Measurements from ENCODE around the gene TIMM8A. TPM values are rescaled to one million over a fixed set of nuclear protein-coding genes. Genes with fewer than 3 reads are reported as not detected.

TIMM8A gene
- total and polyA plus RNA-seq, 2 donors from 2014 or later: 12.9 to 13.1 TPM

DNA sequence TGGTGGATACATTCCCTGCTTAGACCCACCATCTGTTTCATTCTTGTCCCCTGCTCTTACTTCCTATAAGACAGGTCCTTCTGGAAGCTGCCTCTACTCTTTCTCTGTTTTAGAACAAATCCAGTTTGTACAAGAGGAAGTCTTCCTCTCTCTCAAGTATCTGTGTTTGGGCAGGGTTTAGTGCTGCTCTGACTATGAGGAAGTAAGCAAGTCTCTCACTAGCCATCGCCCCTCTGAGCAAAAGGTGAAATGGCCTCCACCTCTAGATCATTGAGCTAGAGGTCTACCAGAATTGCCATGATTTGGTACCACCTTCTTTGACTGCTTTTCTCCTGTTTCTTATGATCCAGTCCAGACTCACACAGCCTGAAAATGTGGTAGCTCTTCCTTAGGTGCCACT, 29.0 kb upstream of the TIMM8A start:
- H3K36me3 ChIP-seq (ENCODE audit: control insufficient read depth in 2 of 3, insufficient read depth in 3 of 3, low read length in 3 of 3): no peaks in the 10 kb centered on the region
- DNase-seq: no peak
- H3K4me3 ChIP-seq (ENCODE audit: low read length in 3 of 3): no peak overlapping the region
- H3K27me3 ChIP-seq (ENCODE audit: control insufficient read depth, insufficient read depth, low read length): no peaks in the 10 kb centered on the region
- TF ChIP-seq, protein P1, sequence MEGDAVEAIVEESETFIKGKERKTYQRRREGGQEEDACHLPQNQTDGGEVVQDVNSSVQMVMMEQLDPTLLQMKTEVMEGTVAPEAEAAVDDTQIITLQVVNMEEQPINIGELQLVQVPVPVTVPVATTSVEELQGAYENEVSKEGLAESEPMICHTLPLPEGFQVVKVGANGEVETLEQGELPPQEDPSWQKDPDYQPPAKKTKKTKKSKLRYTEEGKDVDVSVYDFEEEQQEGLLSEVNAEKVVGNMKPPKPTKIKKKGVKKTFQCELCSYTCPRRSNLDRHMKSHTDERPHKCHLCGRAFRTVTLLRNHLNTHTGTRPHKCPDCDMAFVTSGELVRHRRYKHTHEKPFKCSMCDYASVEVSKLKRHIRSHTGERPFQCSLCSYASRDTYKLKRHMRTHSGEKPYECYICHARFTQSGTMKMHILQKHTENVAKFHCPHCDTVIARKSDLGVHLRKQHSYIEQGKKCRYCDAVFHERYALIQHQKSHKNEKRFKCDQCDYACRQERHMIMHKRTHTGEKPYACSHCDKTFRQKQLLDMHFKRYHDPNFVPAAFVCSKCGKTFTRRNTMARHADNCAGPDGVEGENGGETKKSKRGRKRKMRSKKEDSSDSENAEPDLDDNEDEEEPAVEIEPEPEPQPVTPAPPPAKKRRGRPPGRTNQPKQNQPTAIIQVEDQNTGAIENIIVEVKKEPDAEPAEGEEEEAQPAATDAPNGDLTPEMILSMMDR (IDR thresholded peaks at IDR 0.05; ENCODE audit: borderline replicate concordance, extremely low read depth, insufficient read depth): no peak
- no peaks in the 10 kb centered on the region for H3K9me3 ChIP-seq (ENCODE audit: control insufficient read depth in 2 of 3, insufficient read depth in 1 of 3, low read length in 3 of 3)
- intact Hi-C loops (cut with DNase I): no loop called here
- H3K27ac ChIP-seq (ENCODE audit: low read depth in 2 of 2, low read length in 2 of 2): no peak overlapping the region
- no peaks in the 10 kb centered on the region for H3K4me1 ChIP-seq (ENCODE audit: control insufficient read depth in 2 of 3, insufficient read depth in 2 of 3, low read depth in 1 of 3, low read length in 3 of 3)
- FAIRE-seq: no peak
- H3K9ac ChIP-seq (ENCODE audit: low read length in 3 of 3): no peak overlapping the region

DNA sequence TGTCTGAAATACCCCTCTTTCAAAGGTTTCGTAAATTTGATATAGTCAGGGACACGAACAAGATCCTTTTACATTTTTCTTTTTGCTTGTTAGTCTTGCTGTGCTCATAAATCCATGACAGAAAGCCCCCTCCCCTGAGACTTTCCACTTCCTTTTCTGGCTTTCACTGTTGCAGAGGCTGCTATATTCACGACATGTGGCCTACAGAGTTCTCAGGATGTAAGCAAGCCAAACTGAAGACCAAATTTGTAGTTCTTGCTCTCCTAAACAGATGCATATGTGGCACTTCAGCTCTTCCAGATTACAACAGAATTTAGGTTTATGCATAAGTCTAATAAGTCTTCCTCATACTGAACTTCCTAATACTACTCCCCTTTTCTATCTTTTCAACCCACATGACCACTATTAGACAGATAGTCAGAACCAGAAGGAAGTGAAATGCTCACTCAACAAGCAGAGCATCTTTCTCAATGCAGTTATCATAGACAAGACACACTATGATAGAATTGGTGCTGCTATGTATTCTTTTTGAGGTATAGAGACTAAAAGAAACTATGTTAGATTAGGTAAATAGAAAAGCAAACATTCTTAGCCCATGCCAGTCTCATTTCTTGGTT, 22.5 kb upstream of the TIMM8A start:
- FAIRE-seq (no peak), DNase-seq (no peak)
- no peaks in the 10 kb centered on the region for H3K4me1 ChIP-seq (ENCODE audit: control insufficient read depth in 2 of 3, insufficient read depth in 2 of 3, low read depth in 1 of 3, low read length in 3 of 3)
- no peak overlapping the region for H3K27ac ChIP-seq (ENCODE audit: low read depth in 2 of 2, low read length in 2 of 2)
- no peaks in the 10 kb centered on the region for H3K9me3 ChIP-seq (ENCODE audit: control insufficient read depth in 2 of 3, insufficient read depth in 1 of 3, low read length in 3 of 3)
- no peak overlapping the region for H3K9ac ChIP-seq (ENCODE audit: low read length in 3 of 3)
- no peaks in the 10 kb centered on the region for H3K27me3 ChIP-seq (ENCODE audit: control insufficient read depth, insufficient read depth, low read length)
- H3K4me3 ChIP-seq (ENCODE audit: low read length in 3 of 3): no peak overlapping the region
- intact Hi-C loops (cut with DNase I): no loop called here
- no peaks in the 10 kb centered on the region for H3K36me3 ChIP-seq (ENCODE audit: control insufficient read depth in 2 of 3, insufficient read depth in 3 of 3, low read length in 3 of 3)
- TF ChIP-seq, protein P1 (IDR thresholded peaks at IDR 0.05; ENCODE audit: borderline replicate concordance, extremely low read depth, insufficient read depth): no peak

DNA sequence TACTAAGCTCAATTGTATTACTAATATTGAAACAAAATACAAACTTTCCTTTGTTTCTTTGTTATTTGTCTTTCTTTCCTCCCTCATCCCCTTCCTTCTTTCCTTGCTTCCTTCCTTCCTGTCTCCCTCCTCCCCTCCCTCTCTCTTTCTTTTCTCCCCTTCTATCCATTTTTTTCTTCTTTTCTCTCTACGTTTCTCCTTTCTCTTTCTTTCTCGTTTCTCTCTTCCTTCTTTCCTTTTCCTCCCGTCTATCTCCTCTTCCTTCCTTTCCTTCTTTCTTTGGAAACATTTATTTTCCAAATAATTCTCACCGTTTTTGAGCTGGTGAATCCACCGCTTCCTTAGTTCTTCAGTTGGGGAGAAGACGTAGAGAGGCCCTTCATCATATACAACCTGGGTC, 21.1 kb upstream of the TIMM8A start:
- intact Hi-C loops (cut with DNase I): no loop called here
- FAIRE-seq: no peak
- TF ChIP-seq, protein P1 (IDR thresholded peaks at IDR 0.05; ENCODE audit: borderline replicate concordance, extremely low read depth, insufficient read depth): no peak

DNA sequence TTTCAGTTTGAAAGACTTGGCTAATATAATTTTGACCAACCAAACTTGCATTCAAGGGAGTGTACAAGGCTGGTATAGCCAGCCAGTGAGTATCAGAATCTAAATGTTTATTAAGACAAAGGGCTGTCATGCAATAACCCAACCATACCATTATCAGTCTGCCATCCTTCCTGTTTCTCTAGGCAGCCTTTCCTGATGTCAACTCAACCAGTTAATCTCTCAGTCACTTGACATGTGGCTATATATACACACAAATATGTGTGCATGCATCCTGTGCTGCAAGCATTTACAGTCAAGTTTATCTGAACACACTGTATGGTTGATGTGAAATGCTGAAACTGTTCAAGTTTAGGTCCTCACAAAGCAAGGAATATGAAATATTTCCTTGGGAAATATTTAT, 20.3 kb upstream of the TIMM8A start:
- no peaks in the 10 kb centered on the region for H3K27me3 ChIP-seq (ENCODE audit: control insufficient read depth, insufficient read depth, low read length)
- no peaks in the 10 kb centered on the region for H3K36me3 ChIP-seq (ENCODE audit: control insufficient read depth in 2 of 3, insufficient read depth in 3 of 3, low read length in 3 of 3)
- FAIRE-seq: no peak
- TF ChIP-seq, protein P1 (IDR thresholded peaks at IDR 0.05; ENCODE audit: borderline replicate concordance, extremely low read depth, insufficient read depth): no peak
- H3K9me3 ChIP-seq (ENCODE audit: control insufficient read depth in 2 of 3, insufficient read depth in 1 of 3, low read length in 3 of 3): no peaks in the 10 kb centered on the region
- no peak overlapping the region for H3K4me3 ChIP-seq (ENCODE audit: low read length in 3 of 3)
- no peak for DNase-seq
- intact Hi-C loops (cut with DNase I): no loop called here
- no peak overlapping the region for H3K9ac ChIP-seq (ENCODE audit: low read length in 3 of 3)
- H3K27ac ChIP-seq (ENCODE audit: low read depth in 2 of 2, low read length in 2 of 2): no peak overlapping the region
- no peaks in the 10 kb centered on the region for H3K4me1 ChIP-seq (ENCODE audit: control insufficient read depth in 2 of 3, insufficient read depth in 2 of 3, low read depth in 1 of 3, low read length in 3 of 3)

More for the DNA sequence above, 21.1 kb upstream of the TIMM8A start:
- Histone ChIP-seq H3K9me3 (ENCODE audit: control insufficient read depth in 2 of 3, insufficient read depth in 1 of 3, low read length in 3 of 3) (no peaks in the 10 kb centered on the region), H3K36me3 (ENCODE audit: control insufficient read depth in 2 of 3, insufficient read depth in 3 of 3, low read length in 3 of 3) (no peaks in the 10 kb centered on the region), H3K4me3 (ENCODE audit: low read length in 3 of 3) (no peak overlapping the region), H3K27ac (ENCODE audit: low read depth in 2 of 2, low read length in 2 of 2) (no peak overlapping the region), H3K4me1 (ENCODE audit: control insufficient read depth in 2 of 3, insufficient read depth in 2 of 3, low read depth in 1 of 3, low read length in 3 of 3) (no peaks in the 10 kb centered on the region), H3K27me3 (ENCODE audit: control insufficient read depth, insufficient read depth, low read length) (no peaks in the 10 kb centered on the region), H3K9ac (ENCODE audit: low read length in 3 of 3) (no peak overlapping the region)
- no peak for DNase-seq

Measured in kidney (tissue), 14 donors.